HUES64 (cell line): ENCODE data around the gene PDE8B.

Source experiments
- H3K27ac ChIP-seq: 2 replicates; pipeline ENCODE4 v1.7.0; 2013; ENCODE audit warnings: low read depth, low read length, inconsistent platforms
- H3K27me3 ChIP-seq: 2 replicates; pipeline ENCODE4 v1.6.1; 2013; ENCODE audit warnings: mild to moderate bottlenecking, low read length; ENCODE audit not compliant: insufficient read depth
- H3K36me3 ChIP-seq: 2 replicates; pipeline ENCODE4 v1.6.1; 2013; ENCODE audit warnings: mild to moderate bottlenecking, low read length; ENCODE audit not compliant: insufficient read depth
- H3K4me1 ChIP-seq: 2 replicates; pipeline ENCODE4 v1.6.1; 2013; ENCODE audit warnings: mild to moderate bottlenecking, low read length, moderate library complexity; ENCODE audit not compliant: insufficient read depth
- H3K4me3 ChIP-seq: 2 replicates; pipeline ENCODE4 v1.5.1; 2013; ENCODE audit warnings: mild to moderate bottlenecking, low read length, moderate library complexity
- H3K9ac ChIP-seq: 2 replicates; pipeline ENCODE4 v1.6.1; 2013; ENCODE audit warnings: mild to moderate bottlenecking, low read depth, low read length
- H3K9me3 ChIP-seq: 2 replicates; pipeline ENCODE4 v1.6.1; 2013; ENCODE audit warnings: low read depth, low read length; ENCODE audit not compliant: insufficient read depth
- WGBS: fragments of 150-250, 120-280 bp; methylation state at CpG from one replicate; pipeline ENCODE4 v1.1.7; 2013; ENCODE audit warnings: missing lambda C conversion rate; 5-methylcytosine and 5-hydroxymethylcytosine counted together

Gene PDE8B

GRCh38 chr5:77430726-77431125, 220.2 kb downstream of the PDE8B start:
- H3K4me1 ChIP-seq, result no peaks in the 10 kb centered on the region
- no peak overlapping the region for H3K27ac ChIP-seq
- no peak overlapping the region for H3K9ac ChIP-seq
- H3K36me3 ChIP-seq, result peaks cover 46% of the 10 kb centered on the region
- H3K9me3 ChIP-seq, result no peaks in the 10 kb centered on the region
- WGBS, result 90% methylated on average over 1 of the region's 1 CpG
- no peak overlapping the region for H3K4me3 ChIP-seq
- H3K27me3 ChIP-seq, result no peaks in the 10 kb centered on the region

DNA sequence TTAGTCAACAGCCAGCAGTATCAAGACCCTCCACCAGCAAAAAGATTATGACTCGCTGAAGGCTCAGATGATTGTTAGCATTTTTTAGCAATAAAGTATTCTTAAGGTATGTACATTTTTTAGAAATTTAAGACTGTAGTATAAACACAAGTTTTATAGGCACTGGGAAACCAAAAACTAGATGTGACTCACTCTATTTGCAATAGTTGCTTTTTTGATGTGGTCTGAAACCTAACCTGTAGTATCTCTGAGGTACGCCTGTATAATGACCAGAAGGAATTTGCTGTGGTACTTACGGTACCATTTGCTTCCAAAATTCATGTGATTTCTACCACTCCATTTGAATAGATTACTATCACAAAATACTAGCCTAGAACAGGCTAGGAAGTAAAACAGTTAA, 220.8 kb downstream of the PDE8B start:
- H3K27me3 ChIP-seq, result no peaks in the 10 kb centered on the region
- H3K9ac ChIP-seq, result no peak overlapping the region
- H3K4me3 ChIP-seq, result no peak overlapping the region
- H3K9me3 ChIP-seq, result no peaks in the 10 kb centered on the region
- peaks cover 47% of the 10 kb centered on the region for H3K36me3 ChIP-seq
- WGBS, result 98% methylated on average over 2 of the region's 3 CpGs
- H3K4me1 ChIP-seq, result no peaks in the 10 kb centered on the region
- H3K27ac ChIP-seq, result no peak overlapping the region

- Histone ChIP-seq H3K27me3 (no peaks in the 10 kb centered on the region), H3K4me3 (no peak overlapping the region), H3K9me3 (no peaks in the 10 kb centered on the region), H3K4me1 (no peaks in the 10 kb centered on the region), H3K36me3 (peaks cover 51% of the 10 kb centered on the region), H3K27ac (no peak overlapping the region), H3K9ac (no peak overlapping the region)
- WGBS, result no CpG with 5 or more reads among the region's 1 CpG
These were observed 221.2 kb downstream of the PDE8B start for GRCh38 chr5:77431719-77432118.

DNA sequence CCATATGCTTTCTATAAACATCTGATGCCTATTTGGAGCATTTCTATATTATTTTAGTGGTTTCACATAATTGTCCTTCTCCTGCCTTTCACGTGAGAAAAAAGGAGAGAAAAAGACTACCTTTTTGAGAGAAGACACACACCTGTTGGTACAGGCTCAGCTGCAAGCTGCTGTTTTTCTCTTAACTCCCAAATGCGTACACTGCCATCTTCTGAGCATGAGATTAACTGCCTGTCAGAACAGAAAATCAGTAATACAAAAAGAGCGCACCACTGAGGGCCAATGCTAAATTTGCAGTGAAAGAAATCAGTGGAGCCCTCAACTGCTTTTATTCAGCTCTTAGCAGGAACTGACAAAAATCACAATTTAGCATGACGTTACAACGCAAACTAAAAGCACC, 226.7 kb downstream of the PDE8B start:
- WGBS, result 92% methylated on average over 5 of the region's 5 CpGs
- Histone ChIP-seq H3K9ac (no peak overlapping the region), H3K4me3 (no peak overlapping the region), H3K4me1 (no peaks in the 10 kb centered on the region), H3K27me3 (no peaks in the 10 kb centered on the region), H3K36me3 (peaks cover 44% of the 10 kb centered on the region), H3K9me3 (no peaks in the 10 kb centered on the region), H3K27ac (no peak overlapping the region)

- WGBS, result 92% methylated on average over 3 of the region's 3 CpGs
- Histone ChIP-seq H3K9me3 (no peaks in the 10 kb centered on the region), H3K4me3 (no peak overlapping the region), H3K27ac (no peak overlapping the region), H3K27me3 (no peaks in the 10 kb centered on the region), H3K9ac (no peak overlapping the region), H3K4me1 (no peaks in the 10 kb centered on the region), H3K36me3 (peaks cover 35% of the 10 kb centered on the region)
These were observed 227.6 kb downstream of the PDE8B start for GRCh38 chr5:77438071-77438470.

- 100% methylated on average over 1 of the region's 1 CpG for WGBS
- Histone ChIP-seq H3K4me3 (no peak overlapping the region), H3K4me1 (no peaks in the 10 kb centered on the region), H3K27ac (no peak overlapping the region), H3K9ac (no peak overlapping the region), H3K9me3 (peaks cover 3% of the 10 kb centered on the region; the same call in 1 of the 2 replicates), H3K36me3 (peaks cover 24% of the 10 kb centered on the region), H3K27me3 (no peaks in the 10 kb centered on the region)
These were observed 233.2 kb downstream of the PDE8B start for GRCh38 chr5:77443670-77444069.

DNA sequence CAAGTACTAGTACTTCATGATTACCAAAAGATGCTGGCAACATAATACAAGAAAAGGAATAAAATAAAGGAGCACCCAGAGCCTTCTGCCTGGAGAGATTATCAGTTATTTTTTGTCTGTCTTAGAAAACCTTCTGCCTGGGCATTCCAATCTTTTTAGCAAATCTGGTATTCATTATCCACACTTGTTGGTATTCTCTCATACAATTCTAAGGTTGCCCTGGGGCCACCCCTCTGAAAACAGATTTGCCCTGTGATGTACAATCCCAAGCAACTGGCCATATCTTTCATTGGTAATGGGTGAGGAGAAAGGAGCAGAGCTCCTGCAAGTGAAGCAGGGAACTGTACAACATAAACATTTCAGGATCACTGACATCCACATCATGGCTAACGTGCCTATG, 233.9 kb downstream of the PDE8B start:
- Histone ChIP-seq H3K4me3 (no peak overlapping the region), H3K27ac (no peak overlapping the region), H3K4me1 (no peaks in the 10 kb centered on the region), H3K27me3 (no peaks in the 10 kb centered on the region), H3K9ac (no peak overlapping the region), H3K9me3 (peaks cover 3% of the 10 kb centered on the region; the same call in 1 of the 2 replicates), H3K36me3 (peaks cover 30% of the 10 kb centered on the region)
- 97% methylated on average over 1 of the region's 1 CpG for WGBS

- Histone ChIP-seq H3K4me3 (no peak overlapping the region), H3K27ac (no peak overlapping the region), H3K9ac (no peak overlapping the region), H3K9me3 (peaks cover 3% of the 10 kb centered on the region; the same call in 1 of the 2 replicates), H3K36me3 (peaks cover 40% of the 10 kb centered on the region), H3K27me3 (no peaks in the 10 kb centered on the region), H3K4me1 (no peaks in the 10 kb centered on the region)
- WGBS, result 94% methylated on average over 1 of the region's 1 CpG
These were observed 238.4 kb downstream of the PDE8B start for GRCh38 chr5:77448831-77449230.

GRCh38 chr5:77449277-77449676, 238.8 kb downstream of the PDE8B start:
- Histone ChIP-seq H3K27me3 (no peaks in the 10 kb centered on the region), H3K9me3 (peaks cover 3% of the 10 kb centered on the region; the same call in 1 of the 2 replicates), H3K27ac (no peak overlapping the region), H3K36me3 (peaks cover 41% of the 10 kb centered on the region), H3K4me3 (no peak overlapping the region), H3K4me1 (no peaks in the 10 kb centered on the region), H3K9ac (no peak overlapping the region)
- WGBS, result 96% methylated on average over 1 of the region's 1 CpG

DNA sequence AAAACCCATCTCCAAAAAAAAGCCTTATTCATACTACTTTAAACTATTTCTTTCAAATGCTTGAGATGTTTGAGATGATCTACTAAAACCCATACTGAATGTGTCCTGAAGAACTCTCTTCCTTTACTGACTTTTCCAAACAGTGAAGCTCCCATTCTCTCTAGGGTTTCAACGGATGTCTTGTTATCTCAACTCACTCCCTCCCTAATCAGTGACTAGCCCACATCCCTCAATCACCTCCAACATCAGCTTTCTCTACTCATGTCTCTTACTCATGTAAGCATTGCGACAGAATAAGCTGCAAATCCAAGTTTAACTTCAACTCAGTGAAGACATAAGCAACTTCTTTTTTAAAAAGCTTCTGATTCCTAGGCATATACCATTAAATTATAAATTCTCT, 239.5 kb downstream of the PDE8B start:
- H3K27me3 ChIP-seq, result no peaks in the 10 kb centered on the region
- no peaks in the 10 kb centered on the region for H3K4me1 ChIP-seq
- peaks cover 41% of the 10 kb centered on the region for H3K36me3 ChIP-seq
- H3K4me3 ChIP-seq, result no peak overlapping the region
- 89% methylated on average over 2 of the region's 2 CpGs for WGBS
- no peak overlapping the region for H3K9ac ChIP-seq
- no peak overlapping the region for H3K27ac ChIP-seq
- H3K9me3 ChIP-seq, result peaks cover 3% of the 10 kb centered on the region; the same call in 1 of the 2 replicates

DNA sequence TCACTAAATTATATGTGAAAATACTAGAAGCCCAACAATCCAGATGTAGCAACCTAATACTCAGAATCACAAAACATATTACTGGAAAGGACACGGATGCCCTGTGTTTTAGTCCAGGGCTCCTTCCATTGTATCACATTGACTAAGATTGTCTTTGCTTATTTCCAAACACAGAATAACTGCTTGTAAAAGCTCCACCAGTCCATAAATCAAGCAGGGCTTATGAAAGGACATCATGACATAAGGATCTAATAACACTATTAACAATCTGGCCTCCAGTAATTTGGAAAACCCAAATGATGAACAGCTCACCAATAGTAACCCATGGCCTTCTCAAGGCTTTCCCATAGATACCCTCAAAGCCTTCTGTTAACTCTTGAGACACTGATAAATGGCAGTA, 241.9 kb downstream of the PDE8B start:
- Histone ChIP-seq H3K4me1 (no peaks in the 10 kb centered on the region), H3K4me3 (no peak overlapping the region), H3K9ac (no peak overlapping the region), H3K27me3 (no peaks in the 10 kb centered on the region), H3K9me3 (peaks cover 3% of the 10 kb centered on the region; the same call in 1 of the 2 replicates), H3K36me3 (peaks cover 39% of the 10 kb centered on the region), H3K27ac (no peak overlapping the region)
- 99% methylated on average over 1 of the region's 1 CpG for WGBS

- 89% methylated on average over 3 of the region's 3 CpGs for WGBS
These were observed 243.6 kb downstream of the PDE8B start for GRCh38 chr5:77454123-77454522.

More at GRCh38 chr5:77454123-77454522, 243.6 kb downstream of the PDE8B start:
- no peak overlapping the region for H3K9ac ChIP-seq
- no peak overlapping the region for H3K4me3 ChIP-seq
- no peak overlapping the region for H3K27ac ChIP-seq
- H3K4me1 ChIP-seq, result no peaks in the 10 kb centered on the region
- H3K36me3 ChIP-seq, result peaks cover 23% of the 10 kb centered on the region
- no peaks in the 10 kb centered on the region for H3K9me3 ChIP-seq
- no peaks in the 10 kb centered on the region for H3K27me3 ChIP-seq
